GM15510 (cell line): ENCODE data around the gene LYPD5.

ENCODE experiments used
- POLR2A ChIP-seq: IDR thresholded peaks from 3 replicates; pipeline ENCODE4 v1.6.1; 2011; ENCODE audit warnings: borderline replicate concordance; ENCODE audit not compliant: insufficient read length; ENCODE audit errors: extremely low read depth

The LYPD5 gene, protein sequence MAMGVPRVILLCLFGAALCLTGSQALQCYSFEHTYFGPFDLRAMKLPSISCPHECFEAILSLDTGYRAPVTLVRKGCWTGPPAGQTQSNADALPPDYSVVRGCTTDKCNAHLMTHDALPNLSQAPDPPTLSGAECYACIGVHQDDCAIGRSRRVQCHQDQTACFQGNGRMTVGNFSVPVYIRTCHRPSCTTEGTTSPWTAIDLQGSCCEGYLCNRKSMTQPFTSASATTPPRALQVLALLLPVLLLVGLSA

DNA sequence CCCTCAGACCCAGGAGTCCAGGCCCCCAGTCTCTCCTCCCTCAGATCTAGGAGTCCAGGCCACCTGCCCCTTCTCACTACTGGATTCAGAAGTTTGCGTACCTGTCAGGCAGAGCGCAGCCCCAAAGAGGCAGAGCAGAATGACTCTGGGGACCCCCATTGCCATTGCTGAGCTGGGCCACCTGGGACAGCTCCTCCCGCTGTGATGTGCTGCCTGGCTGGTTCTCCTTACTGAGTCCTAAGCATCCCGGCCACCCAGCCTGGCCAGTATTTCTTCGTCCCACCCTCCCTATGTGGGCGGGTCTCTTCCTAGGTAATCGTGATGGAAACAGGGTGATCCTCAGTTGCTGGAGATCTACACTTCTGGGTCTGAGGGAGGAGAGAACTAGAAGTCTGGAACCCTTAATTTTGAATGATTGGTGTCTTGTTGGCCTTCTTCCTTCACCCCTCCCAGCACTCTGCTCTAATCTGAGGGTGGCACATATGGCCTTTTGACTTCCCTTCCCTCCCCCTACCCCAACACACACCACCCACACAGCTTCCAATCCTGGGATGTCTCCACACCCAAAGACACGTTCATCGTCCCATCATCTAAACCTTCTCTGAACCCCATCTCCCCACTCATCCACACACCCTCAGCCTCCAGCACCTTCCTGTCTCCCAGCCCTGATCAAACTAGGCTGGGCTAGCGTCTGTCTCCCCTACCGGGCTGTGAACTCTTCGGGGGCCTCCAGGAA lies at the start of gene LYPD5:
TSS of gene LYPD5 (minus strand) at position 232 of the 736 bp plus-strand sequence. CDS start at position 165, 67 bp downstream.
- TF ChIP-seq POLR2A: no peak

DNA sequence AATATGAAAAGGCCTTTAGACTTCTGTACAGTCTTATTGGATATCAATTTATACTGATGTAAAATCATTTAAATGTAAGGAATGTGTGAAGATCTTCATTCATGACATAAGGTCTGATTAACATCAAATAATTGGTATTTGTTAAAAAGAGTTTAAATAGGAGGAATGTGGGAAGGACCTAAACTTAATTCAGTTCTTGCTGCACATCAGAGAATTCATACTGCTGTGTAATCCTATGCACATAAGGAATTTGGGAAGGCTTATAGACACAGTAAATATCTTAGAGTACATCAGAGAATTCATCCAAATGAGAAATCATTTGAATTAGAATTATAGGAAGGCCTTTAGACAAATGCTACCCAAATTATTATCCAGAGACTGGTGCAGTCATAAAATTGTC lies 46.6 kb upstream of the LYPD5 start:
- TF ChIP-seq POLR2A: no peak

DNA sequence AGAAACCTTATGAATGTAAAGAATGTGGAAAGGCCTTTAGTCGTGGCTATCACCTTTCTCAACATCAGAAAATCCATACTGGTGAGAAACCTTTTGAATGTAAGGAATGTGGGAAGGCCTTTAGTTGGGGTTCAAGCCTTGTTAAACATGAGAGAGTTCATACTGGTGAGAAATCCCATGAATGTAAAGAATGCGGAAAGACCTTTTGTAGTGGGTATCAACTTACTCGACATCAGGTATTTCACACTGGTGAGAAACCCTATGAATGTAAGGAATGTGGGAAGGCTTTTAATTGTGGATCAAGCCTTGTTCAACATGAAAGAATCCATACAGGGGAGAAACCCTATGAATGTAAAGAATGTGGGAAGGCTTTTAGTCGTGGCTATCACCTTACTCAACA lies 45.6 kb upstream of the LYPD5 start:
- no peak for TF ChIP-seq POLR2A

DNA sequence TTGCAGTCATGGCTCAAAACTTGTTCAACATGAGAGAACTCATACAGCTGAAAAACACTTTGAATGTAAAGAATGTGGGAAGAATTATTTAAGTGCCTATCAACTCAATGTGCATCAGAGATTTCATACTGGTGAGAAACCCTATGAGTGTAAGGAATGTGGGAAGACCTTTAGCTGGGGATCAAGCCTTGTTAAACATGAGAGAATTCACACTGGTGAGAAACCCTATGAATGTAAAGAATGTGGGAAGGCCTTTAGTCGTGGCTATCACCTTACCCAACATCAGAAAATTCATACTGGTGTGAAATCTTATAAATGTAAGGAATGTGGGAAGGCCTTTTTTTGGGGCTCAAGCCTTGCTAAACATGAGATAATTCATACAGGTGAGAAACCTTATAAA lies 45.0 kb upstream of the LYPD5 start:
- TF ChIP-seq POLR2A: no peak

DNA sequence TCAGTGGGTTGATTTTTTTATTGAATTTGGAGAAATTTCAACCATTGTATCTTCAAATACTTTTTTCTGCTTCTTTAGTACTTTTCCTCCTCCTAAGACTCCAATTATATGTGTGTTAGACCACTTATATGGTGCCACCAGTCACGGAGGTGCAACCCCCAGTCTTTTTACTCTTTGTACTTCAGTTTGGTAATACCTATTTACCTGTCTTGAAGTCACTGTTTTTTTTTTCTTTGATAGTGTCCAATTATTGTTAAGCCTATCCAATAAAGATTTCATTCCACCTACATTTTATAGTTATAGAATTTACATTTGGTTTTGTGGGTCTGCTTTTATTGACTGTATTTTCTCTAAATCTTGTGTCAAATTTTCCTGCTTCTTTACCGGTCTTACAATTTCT lies 39.8 kb upstream of the LYPD5 start:
- TF ChIP-seq POLR2A: no peak

DNA sequence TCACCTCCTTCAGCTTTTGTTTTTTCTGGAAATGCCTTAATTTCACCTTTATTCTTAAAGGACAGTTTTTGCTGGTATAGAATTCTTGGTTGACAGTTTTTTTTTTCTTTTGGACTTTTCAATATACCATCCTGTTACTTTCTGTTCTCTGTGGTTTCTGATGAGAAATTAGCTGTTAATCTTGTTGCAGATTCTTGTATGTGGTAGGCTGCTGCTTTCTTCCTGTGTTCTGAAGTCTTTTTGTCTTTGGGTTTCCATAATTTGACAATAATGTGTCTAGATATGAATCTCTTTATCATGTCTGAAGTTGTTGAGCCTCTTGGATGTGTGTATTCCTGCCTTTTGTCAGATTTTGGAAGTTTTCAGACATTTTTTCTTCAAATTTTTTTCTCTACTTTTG lies 36.9 kb upstream of the LYPD5 start:
- no peak for TF ChIP-seq POLR2A

DNA sequence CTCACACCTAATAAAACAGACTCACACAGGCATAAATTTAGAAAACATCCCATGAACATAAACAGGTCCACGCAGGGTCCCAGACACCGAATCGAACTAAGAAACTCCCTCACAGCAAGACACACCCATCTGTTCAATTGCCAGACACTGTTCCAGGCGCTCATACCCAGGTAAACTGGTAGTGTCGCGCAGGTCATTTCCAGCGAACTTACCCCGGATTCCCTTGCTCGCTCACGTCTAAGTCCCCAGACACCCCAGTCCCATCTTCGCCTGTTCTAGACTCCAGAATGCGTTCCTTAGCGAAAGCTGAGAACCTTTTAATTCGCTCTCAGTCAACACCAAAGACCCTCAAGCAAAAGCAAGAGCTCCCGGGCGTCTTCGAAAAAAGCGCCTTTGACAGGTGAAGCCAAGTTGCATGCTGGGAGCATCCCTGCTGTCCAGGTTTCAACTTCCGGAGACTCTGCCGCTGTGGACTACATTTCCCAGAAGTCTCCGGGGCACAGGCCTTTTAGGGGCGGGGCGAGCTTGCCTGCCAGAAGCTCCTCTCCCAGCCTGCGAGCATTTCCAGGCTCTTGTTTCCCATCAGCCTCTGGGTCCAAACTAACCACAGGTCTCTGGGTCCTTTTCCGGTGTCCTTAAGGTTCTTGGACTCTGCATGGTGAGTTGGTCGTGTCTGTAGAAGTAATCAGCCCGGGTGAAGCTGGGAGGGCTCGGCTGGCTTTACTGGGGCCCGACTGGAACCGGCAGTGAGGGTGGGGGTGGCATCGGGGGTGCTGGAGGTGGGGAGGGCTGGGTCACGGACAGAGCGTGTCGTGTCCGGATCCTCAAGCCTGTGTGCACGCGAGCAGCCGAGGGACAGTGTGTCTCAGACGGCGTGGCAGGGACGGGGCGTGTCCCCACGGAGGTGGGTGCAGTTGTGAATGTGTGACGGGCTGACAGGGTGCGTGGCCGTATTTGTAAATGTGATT lies 24.8 kb upstream of the LYPD5 start, which contains the start of gene ZNF283:
TSS of gene ZNF283 (plus strand) at position 535 of the 968 bp plus-strand sequence. CDS start 6,184 bp downstream, outside the sequence.
- peak; percentile 39 for TF ChIP-seq POLR2A

DNA sequence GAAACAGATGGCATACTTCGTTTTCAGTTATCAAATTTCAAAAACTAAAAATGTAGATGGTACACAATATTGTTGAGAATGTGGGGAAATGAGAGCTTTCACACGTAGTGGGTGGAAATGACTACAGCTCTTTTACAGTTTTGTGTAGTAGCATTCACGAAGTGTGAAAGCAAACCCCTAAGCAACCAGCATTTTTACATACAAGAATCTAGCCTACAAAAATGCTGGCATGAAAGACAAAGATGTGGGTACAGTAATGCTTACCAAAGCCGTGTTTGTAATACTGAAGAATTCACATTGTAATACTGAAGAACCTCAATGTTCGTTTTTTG lies 18.6 kb upstream of the LYPD5 start:
- TF ChIP-seq POLR2A: no peak

DNA sequence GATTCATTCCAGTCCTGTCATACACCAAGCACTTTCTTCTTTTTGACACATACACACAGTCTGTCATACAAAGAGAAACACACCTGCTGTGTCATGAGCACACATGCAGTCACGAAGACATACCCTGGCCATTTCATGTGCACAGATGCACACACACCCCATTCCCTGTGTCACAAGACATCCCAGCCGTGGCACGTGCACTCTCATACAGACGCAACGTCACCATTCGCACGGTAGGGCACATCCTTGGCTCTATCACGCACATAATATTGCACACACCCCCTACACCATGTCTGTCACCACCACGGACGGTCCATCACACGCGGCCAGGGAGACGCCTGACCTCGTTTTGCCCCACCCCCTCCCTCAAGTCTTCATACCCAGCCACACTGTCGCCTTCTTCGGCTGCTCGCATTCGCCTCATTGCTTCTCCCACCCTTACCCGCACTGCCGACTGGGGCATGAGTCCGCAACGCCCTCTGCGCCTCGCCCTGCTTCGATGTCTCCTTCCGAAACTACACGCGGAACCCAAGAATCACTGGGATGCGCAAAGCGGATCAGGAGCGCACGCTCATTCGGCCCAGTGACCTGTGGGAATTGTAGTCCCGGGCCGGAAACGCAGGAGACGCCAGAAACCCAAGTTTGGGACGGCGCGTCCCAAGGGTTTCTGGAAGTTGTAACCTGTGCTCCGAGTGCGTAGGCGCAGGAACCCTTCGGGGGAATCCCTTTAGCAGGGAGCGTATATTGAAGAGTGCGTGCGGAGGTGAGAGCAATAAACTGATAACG lies 18.0 kb upstream of the LYPD5 start:
- no peak for TF ChIP-seq POLR2A

DNA sequence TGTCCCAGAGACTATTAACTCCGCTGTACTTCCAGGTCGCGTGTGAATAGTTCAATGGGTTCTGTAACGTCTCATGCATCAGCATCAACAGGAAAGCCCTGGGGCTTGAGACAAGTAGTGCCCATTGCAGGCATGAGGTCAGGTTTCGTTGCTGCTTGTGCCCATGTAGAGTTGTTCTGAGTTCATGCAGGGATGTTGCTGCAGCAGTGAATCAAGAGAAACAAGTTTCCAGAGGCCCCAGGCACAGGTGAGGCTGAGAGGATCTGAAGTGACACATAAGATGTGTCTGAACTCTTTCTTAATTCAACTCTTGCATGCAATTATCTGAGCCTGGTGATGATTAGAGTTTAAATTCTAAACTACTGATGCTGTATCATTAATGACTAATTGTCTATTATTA lies 16.3 kb upstream of the LYPD5 start:
- TF ChIP-seq POLR2A: no peak

DNA sequence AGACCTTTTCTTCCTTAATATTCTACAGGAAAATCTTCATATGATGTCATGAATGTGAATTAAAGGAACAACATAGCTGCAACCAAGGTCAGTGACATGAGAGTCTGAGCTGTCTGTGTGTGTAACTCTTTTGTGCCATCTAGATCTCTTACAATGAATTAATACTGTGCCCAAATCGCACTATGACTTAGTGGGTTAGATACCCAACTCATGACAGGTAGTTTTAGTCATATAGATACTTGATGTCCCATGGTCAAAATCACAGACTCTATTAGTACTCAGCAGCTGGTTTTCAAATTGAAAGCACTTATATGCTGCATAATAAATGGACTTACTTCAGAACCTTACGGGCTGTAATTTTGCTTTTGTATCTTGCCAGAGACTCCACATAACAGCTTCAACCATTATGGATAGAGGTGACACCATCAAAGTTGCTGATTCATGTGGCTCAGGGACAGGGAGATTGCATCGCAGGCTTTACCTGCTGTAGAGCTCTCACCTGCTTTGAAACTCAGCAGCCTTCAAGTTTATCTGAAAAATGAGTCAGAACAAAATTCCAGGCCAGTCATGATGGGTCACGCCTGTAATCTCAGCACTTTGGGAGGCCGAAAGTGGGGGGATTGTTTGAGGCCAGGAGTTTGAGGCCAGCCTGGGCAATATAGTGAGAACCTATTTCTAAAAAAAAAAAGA lies 12.6 kb upstream of the LYPD5 start:
- TF ChIP-seq POLR2A: no peak

DNA sequence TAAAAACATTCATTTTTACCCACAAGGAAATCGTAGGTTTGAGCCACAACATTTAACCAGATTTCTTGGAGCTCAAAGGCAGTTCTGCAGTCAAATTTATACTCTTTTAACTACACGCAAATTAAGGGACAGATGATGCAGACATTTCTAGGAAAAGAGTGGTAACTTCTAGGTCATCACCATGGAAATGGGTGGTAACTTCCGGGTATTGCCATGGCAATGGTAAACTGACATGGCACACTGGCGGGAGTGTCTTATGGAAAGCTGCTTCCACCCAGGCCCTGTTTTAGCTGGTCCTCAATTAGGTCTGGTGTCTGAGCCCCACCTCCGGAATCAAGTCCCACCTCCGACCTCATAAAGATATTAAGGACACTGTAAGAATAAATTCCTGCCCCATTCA lies 10.4 kb upstream of the LYPD5 start:
- no peak for TF ChIP-seq POLR2A

DNA sequence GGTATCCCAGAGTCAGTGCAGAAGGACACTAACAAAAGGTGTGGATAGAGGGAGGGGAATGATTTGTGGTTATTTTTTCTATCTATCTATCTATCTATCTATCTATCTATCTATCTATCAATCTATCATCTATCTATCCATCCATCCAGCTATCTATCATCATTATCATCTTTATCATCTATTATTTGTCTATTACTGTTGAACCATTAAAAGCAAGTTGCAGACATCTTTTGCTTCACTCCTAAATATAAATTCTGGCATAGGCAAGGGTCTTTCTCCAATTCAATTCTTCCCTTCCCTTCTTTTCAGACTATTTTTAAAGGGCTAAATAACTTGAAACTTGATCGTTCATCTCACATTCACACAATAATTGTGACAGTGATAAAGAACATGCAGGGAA lies 10.0 kb upstream of the LYPD5 start:
- no peak for TF ChIP-seq POLR2A

DNA sequence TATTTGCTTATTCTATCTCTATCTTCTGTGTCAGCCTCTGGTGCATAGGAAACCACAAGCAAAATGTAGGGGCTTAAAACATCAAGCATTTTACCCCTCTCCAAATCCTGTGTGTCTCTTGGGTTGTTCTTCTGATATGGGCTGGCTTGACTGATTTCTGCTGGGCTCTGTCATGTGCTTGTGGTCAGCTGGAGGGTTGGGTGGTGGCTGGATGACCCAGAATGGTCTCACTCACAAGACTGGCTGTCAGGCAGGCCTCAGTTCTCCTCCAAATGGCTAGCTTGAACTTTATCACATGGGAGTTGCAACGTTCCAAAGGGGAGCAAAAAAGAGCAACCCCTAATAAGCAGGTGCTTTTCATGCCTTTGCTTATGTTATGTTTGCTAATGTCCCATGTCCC lies 9.6 kb upstream of the LYPD5 start:
- no peak for TF ChIP-seq POLR2A

DNA sequence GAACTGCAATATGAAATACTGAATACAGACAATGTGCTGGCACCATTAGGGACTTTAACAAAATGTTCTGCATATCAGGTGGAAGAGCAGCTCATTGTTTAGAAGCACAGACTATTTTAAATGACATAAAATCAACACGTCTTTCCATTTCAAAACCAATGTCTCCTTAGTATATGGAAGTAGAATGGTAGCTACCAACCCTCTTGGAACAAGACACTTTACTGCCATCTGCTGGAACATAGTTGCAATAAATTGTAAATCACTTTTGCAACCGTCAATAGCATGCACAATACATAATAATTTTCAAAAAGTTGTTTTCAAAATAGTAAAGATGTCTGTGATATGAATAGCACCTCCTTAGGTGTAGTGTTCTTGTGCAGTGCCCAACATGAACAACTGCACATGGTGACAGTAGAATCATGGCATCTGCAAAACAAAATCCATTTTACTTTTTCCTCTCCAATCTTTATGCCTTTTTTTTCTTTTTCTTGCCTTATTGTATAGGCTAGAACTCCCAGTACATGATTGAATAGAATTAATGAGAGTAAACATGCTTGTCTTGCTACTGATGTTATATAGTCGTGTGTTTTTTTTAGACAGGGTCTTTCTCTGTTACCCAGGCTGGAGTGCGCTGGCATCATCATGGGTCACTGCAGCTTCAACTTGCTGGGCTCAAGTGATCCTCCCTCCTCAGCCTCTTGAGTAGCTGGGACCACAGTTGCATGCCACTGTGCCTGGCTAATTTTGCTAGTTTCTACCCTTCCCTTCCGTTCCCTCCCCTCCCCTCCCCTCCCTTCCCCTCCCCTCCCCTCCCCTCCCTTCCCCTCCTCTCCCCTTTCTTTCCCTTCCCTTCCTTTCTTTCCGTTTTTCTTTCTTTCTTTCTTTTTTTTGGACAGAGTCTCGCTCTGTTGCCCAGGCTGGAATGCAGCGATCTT lies 7.8 kb upstream of the LYPD5 start:
- no peak for TF ChIP-seq POLR2A
